Activated CD4-positive, alpha-beta T cell treated with anti-CD3 and anti-CD28 coated beads for 36 hours (primary cell): ENCODE measurements around the gene LINGO3. TPM values are rescaled to one million over a fixed set of nuclear protein-coding genes. Genes with fewer than 3 reads are reported as not detected.

Source experiments
- ATAC-seq: fragments of 200-7000 bp; cut with Tn5 transposase; one replicate; pipeline ENCODE4 v1.10.0; 2021; ENCODE audit warnings: mild to moderate bottlenecking, moderate library complexity
- CTCF ChIA-PET: fragments of 350-600 bp; sonication (Branson Sonifier 250); formaldehyde crosslinking; loops from one replicate; lab custom pipeline; 2021; ENCODE audit warnings: antibody characterized with exemption; lab: Charles Lee
- POLR2A ChIA-PET: fragments of 350-600 bp; sonication (Branson Sonifier 250); formaldehyde crosslinking; loops from one replicate; lab custom pipeline; 2021; ENCODE audit warnings: antibody characterized with exemption, inconsistent platforms; lab: Charles Lee
- DNase-seq: peaks from one replicate; pipeline ENCODE4 v3.0.0-alpha.2; 2020
- H3K27ac Mint-ChIP-seq: one replicate; pipeline ENCODE4 v1.8.0; 2021; ENCODE audit warnings: mixed read lengths
- H3K27me3 Mint-ChIP-seq: one replicate; pipeline ENCODE4 v1.8.0; 2021; ENCODE audit warnings: mixed read lengths
- H3K36me3 Mint-ChIP-seq: one replicate; pipeline ENCODE4 v1.8.0; 2021; ENCODE audit warnings: low read depth, mixed read lengths
- H3K4me1 Mint-ChIP-seq: one replicate; pipeline ENCODE4 v1.8.0; 2021; ENCODE audit warnings: mixed read lengths
- H3K4me3 Mint-ChIP-seq: one replicate; pipeline ENCODE4 v1.8.0; 2021; ENCODE audit warnings: mild to moderate bottlenecking, moderate library complexity, mixed read lengths
- H3K9me3 Mint-ChIP-seq: one replicate; pipeline ENCODE4 v1.8.0; 2021; ENCODE audit warnings: low read depth, mixed read lengths
- intact Hi-C, 2 experiments: fragments of 100-400 bp; cut with DNase I in 1 of 2; cut with micrococcal nuclease in 1 of 2; formaldehyde crosslinking; loops; one replicate each; pipeline versions ENCODE4 v1.14.2 to v1.15.1; 2022 to 2024; cut with DNase I, micrococcal nuclease
- total RNA-seq, 2 experiments: library from RNA; stranded (reverse); gene quantifications; one replicate each; pipeline ENCODE4 v1.2.3, GENCODE V29; 2021

Gene LINGO3
- total RNA-seq, 2 experiments from 2014 or later: not detected

DNA sequence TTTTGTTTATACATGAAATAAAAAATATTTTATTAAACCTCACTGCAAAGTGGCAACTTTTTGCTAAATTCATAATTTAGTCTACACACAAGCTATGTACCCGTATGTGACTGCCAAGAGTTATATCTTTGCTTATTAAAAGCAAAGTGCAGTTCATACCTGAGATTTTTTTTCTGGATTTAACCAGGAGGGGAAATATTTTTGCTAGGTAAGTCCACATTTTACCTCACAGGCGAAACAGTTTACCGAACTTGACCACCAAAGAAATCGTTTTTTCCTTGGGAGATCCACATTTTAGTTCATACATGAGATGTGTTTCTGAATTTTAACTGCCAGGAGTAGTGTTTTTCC lies 39.5 kb downstream of the LINGO3 start:
- H3K9me3 Mint-ChIP-seq: no peaks in the 10 kb centered on the region
- peak overlapping the region; percentile 75 for H3K27ac Mint-ChIP-seq
- DNase-seq (no peak), ATAC-seq (no peak)
- H3K4me3 Mint-ChIP-seq: peak overlapping the region; percentile 89
- peaks cover 29% of the 10 kb centered on the region for H3K4me1 Mint-ChIP-seq
- intact Hi-C loops: loop anchor here (2.0 to 10.0 kb wide), 4 partner anchors 16 to 356 kb away; partner anchors contain the start of gene AP3D1 (in 1 of the 2)
- ChIA-PET POLR2A (no interaction called here), CTCF (interaction anchor here (0.7 kb wide), 1 partner anchor 181 kb away, joined by 3 read pairs; no protein-coding TSS in a partner anchor)
- no peaks in the 10 kb centered on the region for H3K27me3 Mint-ChIP-seq
- H3K36me3 Mint-ChIP-seq: peaks cover 24% of the 10 kb centered on the region

DNA sequence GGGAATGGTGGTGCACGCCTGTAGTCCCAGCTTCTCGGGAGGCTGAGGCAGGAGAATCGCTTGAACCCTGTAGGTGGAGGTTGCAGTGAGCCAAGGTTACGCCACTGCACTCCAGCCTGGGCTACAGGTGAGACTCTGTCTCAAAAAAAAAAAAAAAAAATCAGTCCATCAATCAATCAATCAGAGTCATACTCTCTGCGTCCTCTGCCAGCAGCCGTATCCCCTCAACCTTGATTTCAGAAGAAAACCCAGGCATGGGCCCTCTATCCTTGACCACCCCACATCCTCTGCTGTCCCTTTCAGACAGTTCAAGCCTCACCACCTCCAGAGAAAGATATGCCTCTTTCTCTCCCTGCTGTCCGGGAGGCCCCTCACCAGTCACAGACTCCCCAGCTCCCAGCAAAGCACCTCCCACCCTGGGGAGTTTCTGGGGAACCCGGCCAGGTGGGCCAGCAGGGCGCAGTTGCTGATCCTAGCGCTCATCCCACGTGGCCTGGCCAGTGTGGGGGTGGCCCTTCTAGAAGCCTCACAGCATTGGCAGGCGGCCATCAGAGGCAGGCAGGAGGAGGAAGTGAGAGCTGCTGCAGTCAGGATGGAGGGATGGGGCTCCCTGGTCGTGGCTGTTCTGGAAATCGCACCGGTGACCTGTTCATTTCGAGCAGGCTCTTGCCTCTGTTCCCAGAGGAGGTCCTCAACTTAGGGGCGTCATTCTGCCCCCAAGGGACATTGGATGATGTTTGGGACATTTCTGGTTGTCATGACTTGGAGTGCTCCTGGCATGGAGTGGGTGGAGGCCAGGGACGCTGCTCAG lies 41.6 kb downstream of the LINGO3 start:
- Mint-ChIP-seq H3K36me3 (peaks cover 10% of the 10 kb centered on the region), H3K9me3 (no peaks in the 10 kb centered on the region), H3K27me3 (no peaks in the 10 kb centered on the region), H3K4me3 (no peak overlapping the region), H3K4me1 (peaks cover 17% of the 10 kb centered on the region), H3K27ac (peak overlapping the region; percentile 59)
- ChIA-PET POLR2A (no interaction called here), CTCF (interaction anchor here (0.7 to 1.0 kb wide), 2 partner anchors 8 to 27 kb away, joined by 3 read pairs; no protein-coding TSS in a partner anchor)
- intact Hi-C loops: loop anchor here in 1 of 2 experiments (10.0 kb wide), 1 partner anchor 358 kb away; no protein-coding TSS in a partner anchor
- peak; percentile 11 for ATAC-seq
- peak; percentile 73 for DNase-seq

DNA sequence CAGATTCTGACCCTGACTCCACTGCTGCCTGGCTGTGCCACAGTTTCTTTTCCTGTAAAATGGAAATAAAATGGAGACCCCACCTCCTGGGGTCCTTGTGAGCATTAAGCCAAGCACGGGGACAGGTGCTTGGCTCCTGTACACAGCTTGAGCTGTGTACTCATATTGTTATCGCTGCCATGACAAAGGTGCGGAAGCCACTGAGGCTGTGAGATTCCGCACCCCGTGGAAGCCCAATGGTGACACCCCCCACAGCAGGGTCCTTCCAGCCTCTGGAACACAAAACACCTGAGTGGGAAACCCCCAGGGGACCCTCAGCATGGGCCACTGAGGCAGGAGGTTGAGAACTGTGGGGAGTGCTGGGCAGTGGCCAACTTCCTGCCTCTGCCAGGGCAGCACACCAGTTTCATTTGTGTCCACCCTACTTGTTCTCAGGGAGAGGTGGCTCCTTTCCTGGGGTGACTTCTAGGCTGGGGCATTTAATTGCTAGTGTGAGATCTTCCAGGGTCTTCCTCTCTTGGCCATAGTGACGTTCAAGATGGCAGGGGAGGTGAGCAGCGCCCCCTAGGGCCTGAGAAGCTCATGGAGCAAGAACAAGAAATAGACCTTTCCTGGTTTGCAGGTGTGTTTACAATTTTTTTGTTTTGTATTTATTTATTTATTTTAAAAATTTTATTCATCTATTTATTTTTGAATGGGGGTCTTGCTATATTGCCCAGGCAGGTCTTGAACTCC lies 46.3 kb downstream of the LINGO3 start:
- Mint-ChIP-seq H3K36me3 (no peaks in the 10 kb centered on the region), H3K9me3 (no peaks in the 10 kb centered on the region), H3K27ac (no peak overlapping the region), H3K4me3 (no peak overlapping the region), H3K27me3 (no peaks in the 10 kb centered on the region), H3K4me1 (peaks cover 33% of the 10 kb centered on the region)
- CTCF ChIA-PET: interaction anchor here (0.6 to 5.9 kb wide), 13 partner anchors 10 to 1128 kb away, joined by 3 to 52 read pairs (median 3); partner anchors contain the start of gene PLEKHJ1
- intact Hi-C loops: loop anchor here in 1 of 2 experiments (10.0 kb wide), 1 partner anchor 363 kb away; no protein-coding TSS in a partner anchor
- POLR2A ChIA-PET: interaction anchor here (0.6 to 1.2 kb wide), 2 partner anchors 10 to 106 kb away, joined by 4 to 5 read pairs; no protein-coding TSS in a partner anchor
- DNase-seq: peak; percentile 81
- peak; percentile 33 for ATAC-seq

DNA sequence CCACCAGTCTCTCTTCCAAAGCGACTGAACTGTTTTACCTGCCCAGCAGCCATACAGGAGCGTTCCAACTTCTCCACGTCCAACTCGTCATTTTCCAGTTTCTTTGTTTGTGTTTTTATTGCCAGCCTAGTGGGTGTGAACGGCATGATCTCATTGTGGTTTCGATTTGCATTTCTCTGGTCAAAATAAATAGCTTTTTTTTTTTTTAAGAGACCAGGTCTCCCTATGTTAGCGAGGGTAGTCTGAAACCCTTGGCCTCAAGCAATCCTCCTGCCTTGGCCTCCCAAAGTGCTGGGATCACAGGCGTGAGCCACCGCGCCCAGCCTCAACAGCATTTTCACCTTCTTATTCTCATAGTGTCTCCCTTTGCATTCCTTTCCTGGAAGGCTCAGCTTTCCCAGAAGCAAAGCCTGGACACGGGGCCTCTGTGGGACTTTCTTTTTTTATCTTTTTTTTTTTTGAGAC lies 47.6 kb downstream of the LINGO3 start:
- DNase-seq: no peak
- ATAC-seq: no peak
- intact Hi-C loops: loop anchor here in 1 of 2 experiments (10.0 kb wide), 1 partner anchor 364 kb away; no protein-coding TSS in a partner anchor
- Mint-ChIP-seq H3K27ac (peak overlapping the region; percentile 45), H3K4me1 (peaks cover 30% of the 10 kb centered on the region), H3K4me3 (no peak overlapping the region), H3K9me3 (no peaks in the 10 kb centered on the region), H3K36me3 (no peaks in the 10 kb centered on the region), H3K27me3 (no peaks in the 10 kb centered on the region)
- POLR2A ChIA-PET: interaction anchor here (1.2 to 1.8 kb wide), 2 partner anchors 11 to 44 kb away, joined by 3 to 5 read pairs; no protein-coding TSS in a partner anchor
- CTCF ChIA-PET: interaction anchor here (0.8 to 5.9 kb wide), 4 partner anchors 12 to 1240 kb away, joined by 3 to 52 read pairs (median 7); partner anchors contain the start of gene DOHH

DNA sequence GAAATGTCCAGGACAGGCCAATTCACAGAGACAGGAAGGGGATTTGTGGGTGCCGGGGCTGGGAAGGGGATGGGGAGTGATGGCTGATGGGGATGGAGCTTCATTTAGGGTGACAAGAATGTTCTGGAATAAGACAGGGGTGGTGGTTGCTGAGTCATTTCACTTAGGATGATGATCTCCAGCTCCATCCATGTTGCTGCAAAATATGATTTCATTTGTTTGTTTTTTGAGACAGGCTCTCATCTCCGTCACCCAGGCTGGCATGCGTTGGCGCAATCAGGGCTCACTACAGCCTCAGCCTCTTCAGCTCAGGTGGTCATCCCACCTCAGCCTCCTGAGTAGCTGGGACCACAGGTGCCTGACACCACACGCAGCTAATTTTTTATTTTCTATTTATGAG lies 48.6 kb downstream of the LINGO3 start:
- H3K4me3 Mint-ChIP-seq: peak overlapping the region; percentile 29
- intact Hi-C loops: no loop called here

More for the DNA sequence above, 48.6 kb downstream of the LINGO3 start:
- Mint-ChIP-seq H3K36me3 (no peaks in the 10 kb centered on the region), H3K27me3 (no peaks in the 10 kb centered on the region), H3K9me3 (no peaks in the 10 kb centered on the region), H3K4me1 (peaks cover 30% of the 10 kb centered on the region), H3K27ac (peak overlapping the region; percentile 83)
- POLR2A ChIA-PET: interaction anchor here (1.8 kb wide), 1 partner anchor 43 kb away, joined by 5 read pairs; no protein-coding TSS in a partner anchor
- CTCF ChIA-PET: interaction anchor here (0.6 to 5.9 kb wide), 7 partner anchors 13 to 220 kb away, joined by 3 to 52 read pairs (median 3); no protein-coding TSS in a partner anchor
- no peak for ATAC-seq
- DNase-seq: no peak

Other genes with a start within 250 kb of the LINGO3 start
- gene MOB3A, start 211.8 kb downstream of the LINGO3 start, total RNA-seq: 100 to 1,000 TPM; 148 to 156 TPM
- 10 to 100 TPM; 15.2 to 16.6 TPM for gene IZUMO4, start 211.2 kb downstream of the LINGO3 start, total RNA-seq
- 100 to 1,000 TPM in 1 of 2 experiments, 10 to 100 TPM in 1; 82.7 to 105 TPM for gene AP3D1, start 156.6 kb downstream of the LINGO3 start, total RNA-seq
- 10 to 100 TPM; 62.5 to 73.8 TPM for gene DOT1L, start 144.2 kb downstream of the LINGO3 start, total RNA-seq
- 10 to 100 TPM; 38.4 to 61.8 TPM for gene PLEKHJ1, start 71.8 kb downstream of the LINGO3 start, total RNA-seq
- gene SF3A2, start 71.3 kb downstream of the LINGO3 start, total RNA-seq: 100 to 1,000 TPM; 146 to 192 TPM
- gene AMH, start 58.8 kb downstream of the LINGO3 start, total RNA-seq: 1 to 10 TPM; 1.9 to 2.7 TPM
- under 1 TPM; 0.39 to 0.75 TPM for gene JSRP1, start 51.7 kb downstream of the LINGO3 start, total RNA-seq
- not detected for gene PEAK3, start 26.0 kb downstream of the LINGO3 start, total RNA-seq
- 100 to 1,000 TPM; 113 to 134 TPM for gene LSM7, start 20.4 kb upstream of the LINGO3 start, total RNA-seq
- gene SPPL2B, start 20.5 kb upstream of the LINGO3 start, total RNA-seq: 10 to 100 TPM; 37.7 to 48.5 TPM
- not detected for gene TMPRSS9, start 52.1 kb upstream of the LINGO3 start, total RNA-seq
- 100 to 1,000 TPM in 1 of 2 experiments, 10 to 100 TPM in 1; 70.7 to 104 TPM for gene TIMM13, start 119.4 kb upstream of the LINGO3 start, total RNA-seq
- 10 to 100 TPM; 91.0 to 93.9 TPM for gene LMNB2, start 148.8 kb upstream of the LINGO3 start, total RNA-seq
- 10 to 100 TPM; 57.7 to 71.2 TPM for gene GADD45B, start 168.0 kb upstream of the LINGO3 start, total RNA-seq